IMR-90 (cell line): Measurements from ENCODE around the gene CEP97. TPM values are rescaled to one million over a fixed set of nuclear protein-coding genes. Genes with fewer than 3 reads are reported as not detected.

Experiments used
- ATAC-seq: fragments of 200-7000 bp; cut with Tn5 transposase; 2 replicates; pipeline ENCODE4 v1.9.1; 2020; ENCODE audit warnings: low read depth, mild to moderate bottlenecking, moderate library complexity
- BruUV-seq: library from RNA; stranded (reverse); fragments of 400-500 nt; replicated peaks from 2 replicates; lab custom pipeline; 2021; lab: Mats Ljungman, UMichigan
- CTCF ChIA-PET: fragments of 300-600 bp; formaldehyde crosslinking; extraction: SDS; loops from one replicate; lab custom pipeline; 2021; ENCODE audit warnings: antibody characterized with exemption; lab: Yijun Ruan, JAX
- POLR2A ChIA-PET: fragments of 300-600 bp; sonication (Branson Sonifier 250); formaldehyde crosslinking; loops from one replicate; lab custom pipeline; 2022; ENCODE audit warnings: antibody characterized with exemption; ENCODE audit not compliant: unreplicated experiment; lab: Charles Lee
- DNase-seq: peaks from one replicate; pipeline ENCODE4 v3.0.0; 2013
- H2AFZ ChIP-seq: replicated peaks from 2 replicates; pipeline ENCODE3; 2013; ENCODE audit warnings: low read length, mild to moderate bottlenecking; ENCODE audit not compliant: poor library complexity
- H2AK5ac ChIP-seq: 2 replicates; pipeline ENCODE4 v1.6.1; 2013; ENCODE audit warnings: low read depth, low read length, inconsistent platforms
- H2AK9ac ChIP-seq: replicated peaks from 2 replicates; pipeline ENCODE3; 2013; ENCODE audit warnings: mild to moderate bottlenecking, low read depth, low read length, moderate library complexity; ENCODE audit not compliant: poor library complexity
- H2BK120ac ChIP-seq: 2 replicates; pipeline ENCODE4 v1.6.1; 2013; ENCODE audit warnings: low read depth, low read length, inconsistent platforms
- H2BK15ac ChIP-seq: 3 replicates; pipeline ENCODE4 v1.6.1; 2013; ENCODE audit warnings: low read depth, low read length, inconsistent platforms
- H2BK20ac ChIP-seq: 2 replicates; pipeline ENCODE4 v1.6.1; 2013; ENCODE audit warnings: low read depth, mild to moderate bottlenecking, inconsistent platforms, low read length, moderate library complexity
- H2BK5ac ChIP-seq: 2 replicates; pipeline ENCODE4 v1.6.1; 2013; ENCODE audit warnings: mild to moderate bottlenecking, low read depth, low read length, inconsistent platforms; ENCODE audit not compliant: poor library complexity, severe bottlenecking
- H3K14ac ChIP-seq: replicated peaks from 2 replicates; pipeline ENCODE4 v1.6.1; 2013; ENCODE audit warnings: low read depth, low read length, inconsistent platforms
- H3K18ac ChIP-seq: 2 replicates; pipeline ENCODE4 v1.6.1; 2013; ENCODE audit warnings: low read depth, low read length, control low read depth
- H3K23ac ChIP-seq: 2 replicates; pipeline ENCODE4 v1.6.1; 2013; ENCODE audit warnings: low read depth, low read length, inconsistent platforms
- H3K27ac ChIP-seq: 2 replicates; pipeline ENCODE4 v1.5.1; 2013; ENCODE audit warnings: mild to moderate bottlenecking, control low read depth, low read length; ENCODE audit not compliant: insufficient read depth
- H3K27me3 ChIP-seq: 2 replicates; pipeline ENCODE4 v1.6.1; 2013; ENCODE audit warnings: low read length; ENCODE audit not compliant: control insufficient read depth, insufficient read depth
- H3K36me3 ChIP-seq: 2 replicates; pipeline ENCODE4 v1.6.1; 2013; ENCODE audit warnings: low read length, mixed read lengths; ENCODE audit not compliant: control insufficient read depth, insufficient read depth
- H3K4ac ChIP-seq: 2 replicates; pipeline ENCODE4 v1.6.1; 2013; ENCODE audit warnings: low read depth, low read length, inconsistent platforms
- H3K4me1 ChIP-seq: 2 replicates; pipeline ENCODE4 v1.6.1; 2013; ENCODE audit warnings: low read length, mixed read lengths; ENCODE audit not compliant: control insufficient read depth, insufficient read depth
- H3K4me2 ChIP-seq: 2 replicates; pipeline ENCODE4 v1.6.1; 2013; ENCODE audit warnings: low read depth, mild to moderate bottlenecking, control low read depth, low read length, moderate library complexity
- H3K4me3 ChIP-seq: 2 replicates; pipeline ENCODE4 v1.5.1; 2013; ENCODE audit warnings: low read depth, mild to moderate bottlenecking, control low read depth, low read length, moderate library complexity; ENCODE audit not compliant: insufficient read depth
- H3K56ac ChIP-seq: 2 replicates; pipeline ENCODE4 v1.6.1; 2013; ENCODE audit warnings: low read length, inconsistent platforms; ENCODE audit not compliant: insufficient read depth; ENCODE audit errors: extremely low read depth
- H3K79me1 ChIP-seq, 2 experiments: 2 replicates each; pipeline ENCODE4 v1.6.1; 2013; ENCODE audit warnings: low read length in 2 of 2, inconsistent platforms in 1 of 2, low read depth in 1 of 2
- H3K9ac ChIP-seq: 2 replicates; pipeline ENCODE4 v1.6.1; 2013; ENCODE audit warnings: low read depth, low read length, control low read depth
- H3K9me1 ChIP-seq: 2 replicates; pipeline ENCODE4 v1.6.1; 2013; ENCODE audit warnings: low read length, inconsistent platforms; ENCODE audit not compliant: insufficient read depth
- H3K9me3 ChIP-seq: 2 replicates; pipeline ENCODE4 v1.6.1; 2013; ENCODE audit warnings: low read length; ENCODE audit not compliant: control insufficient read depth, insufficient read depth
- H4K20me1 ChIP-seq: 2 replicates; pipeline ENCODE4 v1.6.1; 2013; ENCODE audit warnings: low read length, inconsistent platforms; ENCODE audit not compliant: insufficient read depth
- H4K5ac ChIP-seq: 2 replicates; pipeline ENCODE4 v1.6.1; 2013; ENCODE audit warnings: mild to moderate bottlenecking, low read depth, low read length, control low read depth
- H4K8ac ChIP-seq, 2 experiments: 2 replicates each; pipeline ENCODE4 v1.6.1; 2013; ENCODE audit warnings: low read depth in 2 of 2, low read length in 2 of 2, control low read depth in 1 of 2, inconsistent platforms in 1 of 2
- H4K91ac ChIP-seq: 2 replicates; pipeline ENCODE4 v1.6.1; 2013; ENCODE audit warnings: low read depth, low read length, inconsistent platforms; ENCODE audit not compliant: insufficient read depth
- POLR2A ChIP-seq: IDR thresholded peaks from 2 replicates; pipeline ENCODE4 v1.6.1; 2012; ENCODE audit warnings: mild to moderate bottlenecking, low read depth, low read length
- RAD21 ChIP-seq: IDR thresholded peaks from 2 replicates; pipeline ENCODE4 v1.6.1; 2012; ENCODE audit warnings: low read length, improper control_type of control experiment
- RCOR1 ChIP-seq: IDR thresholded peaks from 2 replicates; pipeline ENCODE4 v1.6.1; 2012; ENCODE audit warnings: mild to moderate bottlenecking, low read length, improper control_type of control experiment; ENCODE audit not compliant: insufficient replicate concordance
- SMC3 ChIP-seq: fragments of 150-350 bp; IDR thresholded peaks from 2 replicates; pipeline ENCODE4 v1.6.1; 2016; ENCODE audit warnings: low read depth, mild to moderate bottlenecking, antibody characterized with exemption, low read length, moderate library complexity
- dilution Hi-C: fragments of 300-500 bp; cut with HindIII; formaldehyde crosslinking; loops from one replicate; pipeline ENCODE4 v1.14.3; 2018; ENCODE audit warnings: low sequenced_read_pairs; ENCODE audit not compliant: unreplicated experiment
- in situ Hi-C: fragments of 300-500 bp; cut with MboI; formaldehyde crosslinking; loops from 3 replicates; pipeline ENCODE4 v1.14.3; 2019; ENCODE audit warnings: low sequenced_read_pairs, inconsistent platforms, mixed read lengths
- intact Hi-C: fragments of 100-400 bp; cut with micrococcal nuclease; formaldehyde crosslinking; loops from 2 replicates; pipeline ENCODE4 v1.10.0; 2022
- polyA plus RNA-seq, 3 experiments: library from polyadenylated mRNA; depleted of rRNA; stranded (reverse); fragments of >200 nt; gene quantifications; 2 replicates each; pipeline ENCODE4 v1.2.3, GENCODE V29; 2012; ENCODE audit warnings: low replicate concordance in 1 of 3
- total RNA-seq: library from RNA; depleted of rRNA; stranded (reverse); fragments of >200 nt; gene quantifications from 2 replicates; pipeline ENCODE4 v1.2.3, GENCODE V29; 2012
- TF ChIP-seq, protein P1 (sequence below): conservative IDR thresholded peaks from 2 replicates; pipeline ENCODE4 v1.5.1; 2012; ENCODE audit warnings: mild to moderate bottlenecking, low read depth, low read length, improper control_type of control experiment

CEP97 gene
- total and polyA plus RNA-seq, 2 of the 4 experiments (the other 2 are of a cell fraction): 2.0 to 21.9 TPM

- ATAC-seq (peak; percentile 77), DNase-seq (peak; percentile 56)
- Histone ChIP-seq H4K8ac (no peak overlapping the region), H4K91ac (no peak overlapping the region), H3K9me1 (no peaks in the 10 kb centered on the region), H2BK20ac (no peak overlapping the region), H2AK5ac (no peak overlapping the region), H3K14ac (no peak overlapping the region), H3K4me3 (no peak overlapping the region), H3K9me3 (no peaks in the 10 kb centered on the region), H3K4me1 (peaks cover 2% of the 10 kb centered on the region; the same call in 1 of the 2 replicates), H2AK9ac (no peak overlapping the region), H3K56ac (no peak overlapping the region), H3K4me2 (peak overlapping the region; percentile 17; the same call in 1 of the 2 replicates), H3K4ac (no peak overlapping the region), H2BK120ac (no peak overlapping the region), H3K27ac (no peak overlapping the region), H3K9ac (no peak overlapping the region; the same call in 1 of the 2 replicates), H3K36me3 (peaks cover 5% of the 10 kb centered on the region; the same call in 1 of the 2 replicates), H3K18ac (no peak overlapping the region), H3K27me3 (no peaks in the 10 kb centered on the region), H2BK5ac (no peak overlapping the region), H2BK15ac (no peak overlapping the region), H4K5ac (no peak overlapping the region), H3K23ac (no peak overlapping the region), H2AFZ (no peak overlapping the region), H3K79me1 (peaks cover 3 to 5% of the 10 kb centered on the region in 2 experiments; a peak in 1 of 4 replicates), H4K20me1 (no peaks in the 10 kb centered on the region)
- ChIA-PET POLR2A (no interaction called here), CTCF (interaction anchor here (0.6 to 8.5 kb wide), 3 partner anchors 13 to 417 kb away, joined by 3 to 81 read pairs (median 3); no protein-coding TSS in a partner anchor)
- intact Hi-C loops (loop anchor here (1.0 to 5.0 kb wide), 2 partner anchors 43 to 416 kb away; no protein-coding TSS in a partner anchor), dilution Hi-C loops (loop anchor here (10.0 kb wide), 1 partner anchor 725 kb away; no protein-coding TSS in a partner anchor), in situ Hi-C loops (loop anchor here (5.0 to 10.0 kb wide), 2 partner anchors 418 to 725 kb away; no protein-coding TSS in a partner anchor)
- TF ChIP-seq POLR2A: no peak
- TF ChIP-seq RAD21: peak; percentile 75
- TF ChIP-seq SMC3: peak; percentile 61
- TF ChIP-seq, protein P1, sequence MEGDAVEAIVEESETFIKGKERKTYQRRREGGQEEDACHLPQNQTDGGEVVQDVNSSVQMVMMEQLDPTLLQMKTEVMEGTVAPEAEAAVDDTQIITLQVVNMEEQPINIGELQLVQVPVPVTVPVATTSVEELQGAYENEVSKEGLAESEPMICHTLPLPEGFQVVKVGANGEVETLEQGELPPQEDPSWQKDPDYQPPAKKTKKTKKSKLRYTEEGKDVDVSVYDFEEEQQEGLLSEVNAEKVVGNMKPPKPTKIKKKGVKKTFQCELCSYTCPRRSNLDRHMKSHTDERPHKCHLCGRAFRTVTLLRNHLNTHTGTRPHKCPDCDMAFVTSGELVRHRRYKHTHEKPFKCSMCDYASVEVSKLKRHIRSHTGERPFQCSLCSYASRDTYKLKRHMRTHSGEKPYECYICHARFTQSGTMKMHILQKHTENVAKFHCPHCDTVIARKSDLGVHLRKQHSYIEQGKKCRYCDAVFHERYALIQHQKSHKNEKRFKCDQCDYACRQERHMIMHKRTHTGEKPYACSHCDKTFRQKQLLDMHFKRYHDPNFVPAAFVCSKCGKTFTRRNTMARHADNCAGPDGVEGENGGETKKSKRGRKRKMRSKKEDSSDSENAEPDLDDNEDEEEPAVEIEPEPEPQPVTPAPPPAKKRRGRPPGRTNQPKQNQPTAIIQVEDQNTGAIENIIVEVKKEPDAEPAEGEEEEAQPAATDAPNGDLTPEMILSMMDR: peak; percentile 72
- TF ChIP-seq RCOR1: no peak
- BruUV-seq: no TSS peak
Observed at GRCh38 chr3:101809178-101810021, 85.0 kb downstream of the CEP97 start.
